Measurements from ENCODE around the gene U2AF2. TPM values are rescaled to one million over a fixed set of nuclear protein-coding genes. Genes with fewer than 3 reads are reported as not detected.

U2AF2 gene
- total RNA-seq, 1 experiment from 2014 or later: 289 TPM

DNA sequence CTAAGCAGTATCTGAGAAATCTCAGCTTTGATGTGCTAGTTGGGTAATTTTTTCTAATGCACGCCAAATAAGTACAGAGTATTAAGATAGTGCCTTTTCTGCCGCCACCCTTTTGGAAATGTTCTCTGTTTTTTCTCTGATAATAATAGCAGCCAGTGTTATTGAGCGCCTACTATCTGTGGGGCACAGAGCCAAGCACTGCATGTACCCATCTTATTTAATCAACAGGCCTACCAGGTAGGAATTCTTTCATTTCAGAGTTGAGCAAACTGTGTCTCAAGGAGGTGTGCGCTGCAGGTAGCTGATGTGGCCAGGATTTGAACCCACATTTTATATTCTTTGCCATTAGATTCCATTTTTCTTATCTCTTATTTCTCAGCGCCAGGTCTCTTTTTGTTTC is 21.5 kb downstream of the U2AF2 start:
- BruUV-seq (replicated peaks): TSS peak; percentile 38
- Histone ChIP-seq H3K9me3 (no peaks in the 10 kb centered on the region), H3K36me3 (ENCODE audit: control insufficient read depth, insufficient read depth, low read length) (peaks cover 5% of the 10 kb centered on the region; the same call in 1 of the 2 replicates), H3K4me3 (ENCODE audit: low read depth, low read length) (peak overlapping the region; percentile 76), H3K27me3 (replicated peaks; ENCODE audit: control insufficient read depth, insufficient read depth, low read length) (no peaks in the 10 kb centered on the region), H3K4me1 (peaks cover 30% of the 10 kb centered on the region)
- Mint-ChIP-seq H3K4me1 (ENCODE audit: low read depth, unreplicated experiment) (peaks cover 38% of the 10 kb centered on the region), H3K27me3 (ENCODE audit: insufficient read depth, unreplicated experiment) (no peaks in the 10 kb centered on the region), H3K4me3 (ENCODE audit: unreplicated experiment) (peak overlapping the region; percentile 94), H3K36me3 (ENCODE audit: insufficient read depth, unreplicated experiment) (peaks cover 91% of the 10 kb centered on the region), H3K27ac (ENCODE audit: unreplicated experiment) (peak overlapping the region; percentile 66), H3K9me3 (ENCODE audit: unreplicated experiment) (no peaks in the 10 kb centered on the region)
- intact Hi-C loops (cut with micrococcal nuclease; ENCODE audit: unreplicated experiment): no loop called here
- DNase-seq: no peak
- CTCF ChIA-PET: interaction anchor here (0.5 kb wide), 1 partner anchor 22 kb away, joined by 3 read pairs; no protein-coding TSS in a partner anchor
- POLR2A ChIA-PET: interaction anchor here (0.5 kb wide), 1 partner anchor 22 kb away, joined by 4 read pairs; no protein-coding TSS in a partner anchor
- TF ChIP-seq, protein P1, sequence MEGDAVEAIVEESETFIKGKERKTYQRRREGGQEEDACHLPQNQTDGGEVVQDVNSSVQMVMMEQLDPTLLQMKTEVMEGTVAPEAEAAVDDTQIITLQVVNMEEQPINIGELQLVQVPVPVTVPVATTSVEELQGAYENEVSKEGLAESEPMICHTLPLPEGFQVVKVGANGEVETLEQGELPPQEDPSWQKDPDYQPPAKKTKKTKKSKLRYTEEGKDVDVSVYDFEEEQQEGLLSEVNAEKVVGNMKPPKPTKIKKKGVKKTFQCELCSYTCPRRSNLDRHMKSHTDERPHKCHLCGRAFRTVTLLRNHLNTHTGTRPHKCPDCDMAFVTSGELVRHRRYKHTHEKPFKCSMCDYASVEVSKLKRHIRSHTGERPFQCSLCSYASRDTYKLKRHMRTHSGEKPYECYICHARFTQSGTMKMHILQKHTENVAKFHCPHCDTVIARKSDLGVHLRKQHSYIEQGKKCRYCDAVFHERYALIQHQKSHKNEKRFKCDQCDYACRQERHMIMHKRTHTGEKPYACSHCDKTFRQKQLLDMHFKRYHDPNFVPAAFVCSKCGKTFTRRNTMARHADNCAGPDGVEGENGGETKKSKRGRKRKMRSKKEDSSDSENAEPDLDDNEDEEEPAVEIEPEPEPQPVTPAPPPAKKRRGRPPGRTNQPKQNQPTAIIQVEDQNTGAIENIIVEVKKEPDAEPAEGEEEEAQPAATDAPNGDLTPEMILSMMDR (IDR thresholded peaks at IDR 0.05; ENCODE audit: insufficient read depth in 1 of 2, low read depth in 1 of 2, low read length in 1 of 2, severe bottlenecking in 1 of 2, unreplicated experiment in 1 of 2): no peak

DNA sequence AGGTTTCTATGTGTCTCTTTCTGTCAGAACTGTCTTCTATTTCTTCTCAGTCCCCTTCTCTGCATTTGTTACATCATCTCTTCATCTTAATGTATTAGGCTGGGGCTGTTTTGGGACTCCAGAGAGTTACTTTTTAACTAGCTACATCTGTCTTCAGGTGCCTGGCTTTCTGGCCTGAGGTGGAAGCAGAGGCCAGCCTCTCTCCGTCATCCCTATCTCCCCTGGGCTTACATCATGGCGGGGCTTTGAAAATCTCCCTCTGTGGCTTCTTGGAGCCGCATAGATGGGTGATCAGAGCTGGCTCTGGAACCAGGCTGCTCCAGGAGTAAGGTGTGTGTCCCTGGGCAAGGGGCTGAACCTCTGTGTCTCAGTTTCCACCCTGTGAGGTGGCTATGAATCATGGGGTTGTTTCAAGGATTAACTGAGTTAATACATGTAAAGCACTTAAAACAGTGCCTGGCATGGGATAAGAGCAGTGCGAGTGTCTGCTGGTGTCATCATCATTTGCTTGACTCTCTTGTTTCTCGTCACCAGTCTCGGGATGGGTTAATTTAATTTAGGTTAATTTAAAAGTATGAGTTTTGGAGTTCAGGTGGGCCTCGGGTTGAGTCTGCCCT is 22.2 kb downstream of the U2AF2 start:
- H3K27me3 ChIP-seq (replicated peaks; ENCODE audit: control insufficient read depth, insufficient read depth, low read length): no peaks in the 10 kb centered on the region
- peaks cover 5% of the 10 kb centered on the region; the same call in 1 of the 2 replicates for H3K36me3 ChIP-seq (ENCODE audit: control insufficient read depth, insufficient read depth, low read length)
- TF ChIP-seq, protein P1 (IDR thresholded peaks at IDR 0.05; ENCODE audit: insufficient read depth in 1 of 2, low read depth in 1 of 2, low read length in 1 of 2, severe bottlenecking in 1 of 2, unreplicated experiment in 1 of 2): no peak
- Mint-ChIP-seq H3K27ac (ENCODE audit: unreplicated experiment) (peak overlapping the region; percentile 66), H3K36me3 (ENCODE audit: insufficient read depth, unreplicated experiment) (peaks cover 88% of the 10 kb centered on the region), H3K27me3 (ENCODE audit: insufficient read depth, unreplicated experiment) (no peaks in the 10 kb centered on the region), H3K4me3 (ENCODE audit: unreplicated experiment) (peak overlapping the region; percentile 94), H3K9me3 (ENCODE audit: unreplicated experiment) (no peaks in the 10 kb centered on the region), H3K4me1 (ENCODE audit: low read depth, unreplicated experiment) (peaks cover 34% of the 10 kb centered on the region)
- no peak overlapping the region for H3K4me3 ChIP-seq (ENCODE audit: low read depth, low read length)
- BruUV-seq (replicated peaks): no TSS peak
- H3K4me1 ChIP-seq: peaks cover 26% of the 10 kb centered on the region
- H3K9me3 ChIP-seq: no peaks in the 10 kb centered on the region
- DNase-seq: no peak
- CTCF ChIA-PET: interaction anchor here (0.5 kb wide), 1 partner anchor 23 kb away, joined by 3 read pairs; no protein-coding TSS in a partner anchor
- intact Hi-C loops (cut with micrococcal nuclease; ENCODE audit: unreplicated experiment): no loop called here
- POLR2A ChIA-PET: interaction anchor here (0.5 kb wide), 1 partner anchor 23 kb away, joined by 4 read pairs; no protein-coding TSS in a partner anchor

DNA sequence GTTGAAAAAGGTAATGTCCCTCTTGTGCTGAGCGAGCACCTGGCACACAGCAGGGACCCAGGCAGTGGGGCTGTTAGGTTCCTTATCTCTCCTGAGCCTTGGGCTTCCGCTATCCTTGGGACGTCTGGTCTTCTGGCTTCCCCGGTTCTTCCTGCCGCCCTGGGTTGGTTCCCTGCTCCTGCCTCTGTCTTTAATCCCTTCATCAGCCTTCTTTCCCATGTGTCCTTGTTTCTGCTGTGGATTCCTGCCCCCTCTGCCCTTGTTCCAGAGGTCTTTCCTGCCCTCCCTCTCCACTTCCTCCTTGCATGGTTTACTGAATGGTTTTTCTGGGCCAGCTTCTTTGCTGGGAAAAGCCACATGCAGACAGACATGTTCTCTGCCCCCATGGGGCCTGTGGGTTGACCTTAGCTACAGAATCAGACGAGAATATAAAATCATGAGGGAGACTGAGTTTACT is 22.8 kb downstream of the U2AF2 start:
- peaks cover 32% of the 10 kb centered on the region for H3K4me1 ChIP-seq
- no peak for DNase-seq
- no TSS peak for BruUV-seq (replicated peaks)
- Mint-ChIP-seq H3K36me3 (ENCODE audit: insufficient read depth, unreplicated experiment) (peaks cover 86% of the 10 kb centered on the region), H3K4me3 (ENCODE audit: unreplicated experiment) (peak overlapping the region; percentile 94), H3K27ac (ENCODE audit: unreplicated experiment) (peak overlapping the region; percentile 75), H3K27me3 (ENCODE audit: insufficient read depth, unreplicated experiment) (no peaks in the 10 kb centered on the region), H3K4me1 (ENCODE audit: low read depth, unreplicated experiment) (peaks cover 34% of the 10 kb centered on the region), H3K9me3 (ENCODE audit: unreplicated experiment) (no peaks in the 10 kb centered on the region)
- no peaks in the 10 kb centered on the region for H3K27me3 ChIP-seq (replicated peaks; ENCODE audit: control insufficient read depth, insufficient read depth, low read length)
- no peaks in the 10 kb centered on the region for H3K9me3 ChIP-seq
- ChIA-PET CTCF (no interaction called here), POLR2A (no interaction called here)
- H3K36me3 ChIP-seq (ENCODE audit: control insufficient read depth, insufficient read depth, low read length): peaks cover 5% of the 10 kb centered on the region; the same call in 1 of the 2 replicates
- TF ChIP-seq, protein P1 (IDR thresholded peaks at IDR 0.05; ENCODE audit: insufficient read depth in 1 of 2, low read depth in 1 of 2, low read length in 1 of 2, severe bottlenecking in 1 of 2, unreplicated experiment in 1 of 2): no peak
- H3K4me3 ChIP-seq (ENCODE audit: low read depth, low read length): no peak overlapping the region
- intact Hi-C loops (cut with micrococcal nuclease; ENCODE audit: unreplicated experiment): no loop called here
